GM12864 (cell line): ENCODE results near the gene USP32.

ENCODE experiments used
- DNase-seq: peaks from one replicate; pipeline ENCODE4 v3.0.0-alpha.2; 2011; ENCODE audit warnings: low read depth
- H3K4me3 ChIP-seq: 2 replicates; pipeline ENCODE4 v1.5.1; 2011; ENCODE audit warnings: mild to moderate bottlenecking, low read depth, low read length, control low read depth
- CTCF ChIP-seq: IDR thresholded peaks from 2 replicates; pipeline ENCODE4 v1.5.1; 2011; ENCODE audit warnings: low read depth, mild to moderate bottlenecking, moderate library complexity, low read length, control low read depth, inconsistent platforms; ENCODE audit errors: missing control alignments

USP32 gene

GRCh38 chr17:60398227-60398959 lies 6.5 kb upstream of the USP32 start:
- H3K4me3 ChIP-seq: no peak overlapping the region
- TF ChIP-seq CTCF: no peak
- peak; percentile 65 for DNase-seq

- TF ChIP-seq CTCF: no peak
- H3K4me3 ChIP-seq: no peak overlapping the region
- DNase-seq: no peak
Measured at GRCh38 chr17:60396412-60396811, 4.5 kb upstream of the USP32 start.

- H3K4me3 ChIP-seq: no peak overlapping the region
- no peak for TF ChIP-seq CTCF
- DNase-seq: no peak
Measured at GRCh38 chr17:60395508-60396065, 3.7 kb upstream of the USP32 start.

- TF ChIP-seq CTCF: no peak
- DNase-seq: no peak
- no peak overlapping the region for H3K4me3 ChIP-seq
Measured at GRCh38 chr17:60393840-60394723, 2.1 kb upstream of the USP32 start.

GRCh38 chr17:60392845-60393702 lies 1.1 kb upstream of the USP32 start:
- DNase-seq: no peak
- TF ChIP-seq CTCF: no peak
- H3K4me3 ChIP-seq: peak overlapping the region; percentile 68

- peak overlapping the region; percentile 68 for H3K4me3 ChIP-seq
- DNase-seq: no peak
- TF ChIP-seq CTCF: no peak
Measured at GRCh38 chr17:60391471-60392041, 377 bp downstream of the USP32 start.
